GM12874 (cell line): ENCODE measurements around the gene SPTLC1.

Experiments used
- CTCF ChIP-seq: IDR thresholded peaks from 2 replicates; pipeline ENCODE4 v1.5.1; 2011; ENCODE audit warnings: low read depth, mild to moderate bottlenecking, control low read depth, low read length, moderate library complexity; ENCODE audit not compliant: insufficient read depth

SPTLC1 gene

GRCh38 chr9:92155221-92155620, 40.0 kb upstream of the SPTLC1 start:
- TF ChIP-seq CTCF = no peak

- no peak for TF ChIP-seq CTCF
These were observed 36.6 kb upstream of the SPTLC1 start for GRCh38 chr9:92151691-92152393.

GRCh38 chr9:92147852-92148180, 32.6 kb upstream of the SPTLC1 start:
- TF ChIP-seq CTCF = no peak

GRCh38 chr9:92147030-92147851, 32.0 kb upstream of the SPTLC1 start:
- no peak for TF ChIP-seq CTCF

GRCh38 chr9:92146610-92147009, 31.4 kb upstream of the SPTLC1 start:
- no peak for TF ChIP-seq CTCF

GRCh38 chr9:92142329-92142728, 27.1 kb upstream of the SPTLC1 start:
- TF ChIP-seq CTCF = no peak

- no peak for TF ChIP-seq CTCF
These were observed 26.2 kb upstream of the SPTLC1 start for GRCh38 chr9:92141144-92142129.
